MCF 10A (cell line): ENCODE data around the gene NPNT. TPM values are rescaled to one million over a fixed set of nuclear protein-coding genes. Genes with fewer than 3 reads are reported as not detected.

Source experiments
- BruUV-seq: library from RNA; stranded (reverse); fragments of 400-500 nt; replicated peaks from 2 replicates; lab custom pipeline; 2021; lab: Mats Ljungman, UMichigan
- CTCF ChIA-PET: fragments of 300-600 bp; sonication (Branson Sonifier 250); formaldehyde crosslinking; extraction: SDS; loops from one replicate; lab custom pipeline; 2021; ENCODE audit warnings: antibody characterized with exemption, inconsistent platforms; lab: Yijun Ruan, JAX
- POLR2A ChIA-PET: fragments of 300-600, 350-650 bp; sonication (Branson Sonifier 250); formaldehyde crosslinking; extraction: SDS; loops from one replicate; lab custom pipeline; 2020; ENCODE audit warnings: antibody characterized with exemption, inconsistent platforms; lab: Yijun Ruan, JAX
- DNase-seq: peaks from one replicate; pipeline ENCODE4 v3.0.0-alpha.2; 2018; ENCODE audit not compliant: unreplicated experiment
- H3K27ac Mint-ChIP-seq: one replicate; pipeline ENCODE4 v1.8.0; 2022; ENCODE audit warnings: mild to moderate bottlenecking, low read depth, mixed read lengths; ENCODE audit not compliant: unreplicated experiment
- H3K27me3 Mint-ChIP-seq: one replicate; pipeline ENCODE4 v1.8.0; 2022; ENCODE audit warnings: mixed read lengths; ENCODE audit not compliant: insufficient read depth, unreplicated experiment
- H3K36me3 Mint-ChIP-seq: one replicate; pipeline ENCODE4 v1.8.0; 2022; ENCODE audit warnings: mild to moderate bottlenecking, moderate library complexity, mixed read lengths; ENCODE audit not compliant: insufficient read depth, unreplicated experiment
- H3K4me1 Mint-ChIP-seq: one replicate; pipeline ENCODE4 v1.8.0; 2022; ENCODE audit warnings: mixed read lengths; ENCODE audit not compliant: insufficient read depth, unreplicated experiment
- H3K4me3 Mint-ChIP-seq: one replicate; pipeline ENCODE4 v1.8.0; 2022; ENCODE audit warnings: mild to moderate bottlenecking, moderate library complexity, mixed read lengths; ENCODE audit not compliant: unreplicated experiment
- H3K9me3 Mint-ChIP-seq: one replicate; pipeline ENCODE4 v1.8.0; 2022; ENCODE audit warnings: mixed read lengths; ENCODE audit not compliant: unreplicated experiment
- CTCF ChIP-seq: fragments of 200-600 bp; IDR thresholded peaks from one replicate; pipeline ENCODE4 v1.8.0; 2022; ENCODE audit warnings: antibody characterized with exemption, mild to moderate bottlenecking; ENCODE audit not compliant: unreplicated experiment
- intact Hi-C: fragments of 100-400 bp; cut with micrococcal nuclease; formaldehyde crosslinking; loops from 2 replicates; pipeline ENCODE4 v1.14.1; 2022
- total RNA-seq: library from RNA; stranded (reverse); gene quantifications from 2 replicates; pipeline ENCODE4 v1.2.3, GENCODE V29; 2022

NPNT gene
- total RNA-seq, 1 experiment from 2014 or later: 0.09 TPM

GRCh38 chr4:105858466-105859040, 36.7 kb upstream of the NPNT start:
- TF ChIP-seq CTCF: no peak
- intact Hi-C loops: no loop called here
- H3K9me3 Mint-ChIP-seq: peaks cover 35% of the 10 kb centered on the region
- H3K36me3 Mint-ChIP-seq: no peaks in the 10 kb centered on the region
- DNase-seq: no peak
- peaks cover 6% of the 10 kb centered on the region for H3K4me1 Mint-ChIP-seq
- BruUV-seq: no TSS peak
- ChIA-PET POLR2A (no interaction called here), CTCF (interaction anchor here (0.6 kb wide), 1 partner anchor 405 kb away, joined by 4 read pairs; no protein-coding TSS in a partner anchor)
- H3K27me3 Mint-ChIP-seq: no peaks in the 10 kb centered on the region
- no peak overlapping the region for H3K4me3 Mint-ChIP-seq
- peak overlapping the region; percentile 92 for H3K27ac Mint-ChIP-seq

DNA sequence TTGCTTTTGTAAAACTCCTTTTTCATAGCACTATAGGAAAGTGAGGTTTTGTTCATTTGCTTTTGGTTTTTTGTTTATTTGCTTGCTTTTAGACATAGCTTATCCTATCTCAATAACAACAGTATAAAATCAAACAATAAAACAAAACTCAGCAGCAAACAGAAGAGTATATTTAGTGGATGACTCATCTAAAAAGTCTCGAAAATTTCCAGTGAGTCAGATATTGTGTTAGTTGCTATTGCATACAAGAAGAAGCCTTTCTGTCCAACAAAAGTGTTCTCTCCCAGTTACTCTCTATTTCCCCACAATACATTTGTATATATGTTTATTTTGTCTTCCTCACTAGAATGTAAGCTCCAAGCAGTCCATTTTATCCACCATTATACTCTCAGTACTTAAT, 36.0 kb upstream of the NPNT start:
- H3K4me3 Mint-ChIP-seq: no peak overlapping the region
- CTCF ChIA-PET: interaction anchor here (0.6 to 0.7 kb wide), 4 partner anchors 16 to 406 kb away, joined by 3 to 4 read pairs (median 3); no protein-coding TSS in a partner anchor
- POLR2A ChIA-PET: no interaction called here
- no peaks in the 10 kb centered on the region for H3K27me3 Mint-ChIP-seq
- no TSS peak for BruUV-seq
- intact Hi-C loops: no loop called here
- peaks cover 6% of the 10 kb centered on the region for H3K4me1 Mint-ChIP-seq
- no peak for TF ChIP-seq CTCF
- peak; percentile 65 for DNase-seq
- no peaks in the 10 kb centered on the region for H3K36me3 Mint-ChIP-seq
- H3K27ac Mint-ChIP-seq: peak overlapping the region; percentile 92
- peaks cover 31% of the 10 kb centered on the region for H3K9me3 Mint-ChIP-seq

DNA sequence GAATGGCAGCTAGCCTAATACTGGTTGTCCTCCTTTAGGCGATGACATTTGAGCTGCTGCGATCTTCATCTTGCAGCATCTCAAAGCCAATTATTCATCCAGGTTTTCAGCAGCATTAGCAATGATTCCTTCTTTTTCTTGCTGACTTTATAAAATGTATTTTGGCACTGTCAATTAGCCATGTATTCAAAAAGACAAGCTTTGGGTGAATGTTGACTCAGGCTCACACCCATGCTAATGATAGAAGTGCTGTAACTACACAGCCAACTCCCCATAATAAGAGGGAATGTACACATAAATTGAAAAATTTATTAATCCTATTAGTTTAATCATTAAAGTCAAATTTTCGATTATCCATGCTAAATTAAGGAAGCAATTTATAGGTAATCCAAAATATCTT, 24.3 kb upstream of the NPNT start:
- intact Hi-C loops: no loop called here
- no peak for TF ChIP-seq CTCF
- ChIA-PET CTCF (no interaction called here), POLR2A (interaction anchor here (0.5 kb wide), 1 partner anchor 181 kb away, joined by 3 read pairs; no protein-coding TSS in a partner anchor)
- Mint-ChIP-seq H3K27ac (no peak overlapping the region), H3K27me3 (no peaks in the 10 kb centered on the region), H3K4me3 (no peak overlapping the region), H3K36me3 (no peaks in the 10 kb centered on the region), H3K9me3 (peaks cover 7% of the 10 kb centered on the region), H3K4me1 (no peaks in the 10 kb centered on the region)
- no TSS peak for BruUV-seq
- no peak for DNase-seq

- DNase-seq: no peak
- TF ChIP-seq CTCF: no peak
- no peaks in the 10 kb centered on the region for H3K36me3 Mint-ChIP-seq
- no peaks in the 10 kb centered on the region for H3K4me1 Mint-ChIP-seq
- ChIA-PET POLR2A (no interaction called here), CTCF (interaction anchor here (0.6 to 1.0 kb wide), 2 partner anchors 158 to 1178 kb away, joined by 3 to 5 read pairs; no protein-coding TSS in a partner anchor)
- intact Hi-C loops: no loop called here
- peaks cover 7% of the 10 kb centered on the region for H3K9me3 Mint-ChIP-seq
- H3K4me3 Mint-ChIP-seq: no peak overlapping the region
- H3K27ac Mint-ChIP-seq: no peak overlapping the region
- BruUV-seq: no TSS peak
- H3K27me3 Mint-ChIP-seq: no peaks in the 10 kb centered on the region
These were observed 23.3 kb upstream of the NPNT start for GRCh38 chr4:105871997-105872396.
